ENCODE measurements around the gene TJP3. TPM values are rescaled to one million over a fixed set of nuclear protein-coding genes. Genes with fewer than 3 reads are reported as not detected.

TJP3 gene
- total and polyA plus RNA-seq, 10 of the 15 experiments (the other 5 are each of a cell fraction or from before 2014, with no cell fraction given), result 0.04 to 1.2 (median 0.29) TPM; not detected in 6

DNA sequence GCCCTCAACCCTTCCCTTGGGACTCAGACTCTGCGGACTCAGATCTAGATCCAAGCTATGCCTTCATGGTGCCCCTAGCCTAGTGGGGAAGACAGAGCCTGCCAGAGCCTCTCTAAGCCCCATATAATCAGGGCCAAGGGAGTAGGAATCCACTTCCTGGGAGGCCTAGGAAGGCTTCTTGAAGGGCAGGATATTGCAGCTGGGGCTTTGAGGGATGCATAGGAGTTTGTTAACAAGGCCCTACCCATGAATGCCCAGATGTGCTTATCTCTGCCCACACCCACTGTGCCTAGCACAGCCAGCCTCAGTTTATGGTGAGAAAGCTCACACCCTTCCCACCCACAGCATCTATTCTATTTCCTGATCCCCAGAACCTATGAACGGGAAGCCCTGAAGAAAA is 42.0 kb downstream of the TJP3 start (continued):
- TF ChIP-seq CEBPZ (IDR thresholded peaks at IDR 0.05; ENCODE audit: low read depth, low read length), result no peak
- no peak for TF ChIP-seq BRCA1 (IDR thresholded peaks at IDR 0.05; ENCODE audit: low read depth, low read length)
- no peak for TF ChIP-seq NR2C1 (IDR thresholded peaks at IDR 0.05)

GRCh38 chr19:3751236-3751635 is 43.1 kb downstream of the TJP3 start:
- Histone ChIP-seq H3K27me3 (replicated peaks in 1 of 2; ENCODE audit: control insufficient read depth in 2 of 2, insufficient read depth in 2 of 2, low read length in 1 of 2) (no peaks in the 10 kb centered on the region), H3K9me3 (replicated peaks; ENCODE audit: control insufficient read depth, insufficient read depth, low read length) (no peaks in the 10 kb centered on the region), H3K79me2 (ENCODE audit: control insufficient read depth, insufficient read depth, low read length) (no peaks in the 10 kb centered on the region), H3K4me1 (ENCODE audit: control insufficient read depth, insufficient read depth, low read length) (no peaks in the 10 kb centered on the region), H3K4me2 (ENCODE audit: control insufficient read depth, insufficient read depth) (no peak overlapping the region), H3K36me3 (ENCODE audit: control insufficient read depth in 2 of 2, insufficient read depth in 2 of 2, low read length in 1 of 2) (peaks cover 0 to 5% of the 10 kb centered on the region in 2 experiments; a peak in 1 of 4 replicates), H4K20me1 (ENCODE audit: control insufficient read depth, insufficient read depth) (no peaks in the 10 kb centered on the region), H3K4me3 (no peak overlapping the region), H3K27ac (ENCODE audit: control insufficient read depth, insufficient read depth) (no peak overlapping the region), H3K9ac (ENCODE audit: control insufficient read depth, insufficient read depth, low read length) (no peak overlapping the region), H2AFZ (ENCODE audit: control insufficient read depth, low read depth, low read length) (no peak overlapping the region)
- ChIA-PET CTCF (no interaction called here), SMC1A (ENCODE audit: uncharacterized antibody, unreplicated experiment) (no interaction called here), POLR2A (no interaction called here), RAD21 (ENCODE audit: unreplicated experiment) (no interaction called here)
- FAIRE-seq (no peak), DNase-seq (ENCODE audit: low read depth, low spot score) (no peak), ATAC-seq (no peak)
- TF ChIP-seq WRNIP1 (IDR thresholded peaks at IDR 0.05; ENCODE audit: borderline replicate concordance, low read depth, low read length) (no peak), SUZ12 (IDR thresholded peaks at IDR 0.05; ENCODE audit: unreplicated experiment) (no peak), CHD2 (IDR thresholded peaks at IDR 0.05; ENCODE audit: borderline replicate concordance, low read depth, low read length) (no peak), RUNX3 (IDR thresholded peaks at IDR 0.05; ENCODE audit: low read length) (no peak), ZBTB33 (IDR thresholded peaks at IDR 0.05) (no peak)
- WGBS (ENCODE audit: insufficient coverage, insufficient replicate concordance, low lambda C conversion rate, missing lambda C conversion rate), result 96% methylated on average over 8 of the region's 30 CpGs
- in situ Hi-C loops (cut with MboI) (no loop called here), intact Hi-C loops (cut with micrococcal nuclease; ENCODE audit: unreplicated experiment) (no loop called here)
- no TSS peak for BruUV-seq (replicated peaks)

Data from GM12878 (cell line).